HUES6 (cell line): ENCODE results near the gene RSPH3.
"Not testable (repeated sequence)": the region's sequence is repeated elsewhere in the genome, so short reads cannot be mapped to it uniquely, and the experiment has no call there.

Experiments
- H3K27ac ChIP-seq: 2 replicates; pipeline ENCODE4 v1.7.0; 2013; ENCODE audit warnings: low read depth, mild to moderate bottlenecking, low read length, inconsistent platforms
- H3K27me3 ChIP-seq: 2 replicates; pipeline ENCODE4 v1.6.1; 2013; ENCODE audit warnings: low read length; ENCODE audit not compliant: control insufficient read depth, insufficient read depth
- H3K36me3 ChIP-seq: 2 replicates; pipeline ENCODE4 v1.6.1; 2013; ENCODE audit warnings: low read length; ENCODE audit not compliant: control insufficient read depth, insufficient read depth
- H3K4me1 ChIP-seq: 2 replicates; pipeline ENCODE4 v1.6.1; 2013; ENCODE audit warnings: low read length; ENCODE audit not compliant: control insufficient read depth, insufficient read depth
- H3K4me3 ChIP-seq: 2 replicates; pipeline ENCODE4 v1.5.1; 2013; ENCODE audit warnings: low read depth, low read length
- H3K9ac ChIP-seq: one replicate; pipeline ENCODE4 v1.6.1; 2013; ENCODE audit warnings: mild to moderate bottlenecking, low read length
- H3K9me3 ChIP-seq: 2 replicates; pipeline ENCODE4 v1.6.1; 2013; ENCODE audit warnings: low read depth, low read length; ENCODE audit not compliant: control insufficient read depth, insufficient read depth

The RSPH3 gene

GRCh38 chr6:159002432-159003155 lies 2.6 kb upstream of the RSPH3 start:
- no peak overlapping the region for H3K4me3 ChIP-seq
- no peaks in the 10 kb centered on the region for H3K9me3 ChIP-seq
- H3K9ac ChIP-seq = no peak overlapping the region
- no peaks in the 10 kb centered on the region for H3K36me3 ChIP-seq
- peaks cover 15% of the 10 kb centered on the region for H3K4me1 ChIP-seq
- H3K27me3 ChIP-seq = no peaks in the 10 kb centered on the region
- no peak overlapping the region for H3K27ac ChIP-seq

GRCh38 chr6:158999154-158999665 lies 792 bp downstream of the RSPH3 start:
- H3K36me3 ChIP-seq = no peaks in the 10 kb centered on the region
- peaks cover 15% of the 10 kb centered on the region for H3K4me1 ChIP-seq
- no peak overlapping the region for H3K27ac ChIP-seq
- no peaks in the 10 kb centered on the region for H3K9me3 ChIP-seq
- H3K9ac ChIP-seq = peak overlapping the region; percentile 60
- H3K4me3 ChIP-seq = peak overlapping the region; percentile 91
- H3K27me3 ChIP-seq = no peaks in the 10 kb centered on the region

GRCh38 chr6:158996856-158997255 lies 3.1 kb downstream of the RSPH3 start:
- no peaks in the 10 kb centered on the region; the same call in 1 of the 2 replicates for H3K9me3 ChIP-seq
- H3K27me3 ChIP-seq = no peaks in the 10 kb centered on the region
- peaks cover 8% of the 10 kb centered on the region for H3K4me1 ChIP-seq
- H3K27ac ChIP-seq = no peak overlapping the region
- no peak overlapping the region for H3K4me3 ChIP-seq
- H3K9ac ChIP-seq = no peak overlapping the region
- no peaks in the 10 kb centered on the region; the same call in 1 of the 2 replicates for H3K36me3 ChIP-seq

- H3K36me3 ChIP-seq = no peaks in the 10 kb centered on the region; the same call in 1 of the 2 replicates
- H3K4me3 ChIP-seq = no peak overlapping the region
- H3K27me3 ChIP-seq = no peaks in the 10 kb centered on the region
- H3K4me1 ChIP-seq = no peaks in the 10 kb centered on the region
- no peaks in the 10 kb centered on the region; the same call in 1 of the 2 replicates for H3K9me3 ChIP-seq
- no peak overlapping the region for H3K9ac ChIP-seq
- H3K27ac ChIP-seq = no peak overlapping the region
Measured at GRCh38 chr6:158993639-158994038, 6.4 kb downstream of the RSPH3 start.

- Histone ChIP-seq H3K36me3 (no peaks in the 10 kb centered on the region; the same call in 1 of the 2 replicates), H3K4me3 (no peak overlapping the region), H3K9me3 (no peaks in the 10 kb centered on the region; the same call in 1 of the 2 replicates), H3K27me3 (no peaks in the 10 kb centered on the region), H3K27ac (no peak overlapping the region), H3K4me1 (no peaks in the 10 kb centered on the region), H3K9ac (no peak overlapping the region)
Measured at GRCh38 chr6:158991017-158991723, 8.8 kb downstream of the RSPH3 start.

- H3K4me1 ChIP-seq, H3K9ac ChIP-seq, H3K27ac ChIP-seq, H3K4me3 ChIP-seq, H3K27me3 ChIP-seq, H3K9me3 ChIP-seq, H3K36me3 ChIP-seq: not testable (repeated sequence)
Measured at GRCh38 chr6:158989711-158990110, 10.3 kb downstream of the RSPH3 start.

- H3K4me3 ChIP-seq = no peak overlapping the region
- no peaks in the 10 kb centered on the region; the same call in 1 of the 2 replicates for H3K36me3 ChIP-seq
- no peaks in the 10 kb centered on the region for H3K27me3 ChIP-seq
- H3K4me1 ChIP-seq = no peaks in the 10 kb centered on the region
- no peak overlapping the region for H3K27ac ChIP-seq
- no peaks in the 10 kb centered on the region; the same call in 1 of the 2 replicates for H3K9me3 ChIP-seq
- H3K9ac ChIP-seq = no peak overlapping the region
Measured at GRCh38 chr6:158988477-158988876, 11.5 kb downstream of the RSPH3 start.

- Histone ChIP-seq H3K27ac (no peak overlapping the region), H3K4me1 (no peaks in the 10 kb centered on the region)
Measured at GRCh38 chr6:158987657-158988056, 12.3 kb downstream of the RSPH3 start.

GRCh38 chr6:158978757-158979156 lies 21.2 kb downstream of the RSPH3 start:
- H3K9me3 ChIP-seq = no peaks in the 10 kb centered on the region

More at GRCh38 chr6:158987657-158988056, 12.3 kb downstream of the RSPH3 start:
- no peak overlapping the region for H3K9ac ChIP-seq
- H3K27me3 ChIP-seq = no peaks in the 10 kb centered on the region
- H3K9me3 ChIP-seq = no peaks in the 10 kb centered on the region; the same call in 1 of the 2 replicates
- H3K36me3 ChIP-seq = no peaks in the 10 kb centered on the region; the same call in 1 of the 2 replicates
- no peak overlapping the region for H3K4me3 ChIP-seq

GRCh38 chr6:158977382-158977781 lies 22.6 kb downstream of the RSPH3 start:
- H3K9ac ChIP-seq = no peak overlapping the region
- no peak overlapping the region for H3K27ac ChIP-seq
- no peaks in the 10 kb centered on the region for H3K4me1 ChIP-seq
- no peaks in the 10 kb centered on the region for H3K9me3 ChIP-seq
- no peaks in the 10 kb centered on the region for H3K27me3 ChIP-seq
- no peaks in the 10 kb centered on the region for H3K36me3 ChIP-seq
- no peak overlapping the region for H3K4me3 ChIP-seq

More at GRCh38 chr6:158978757-158979156, 21.2 kb downstream of the RSPH3 start:
- no peak overlapping the region for H3K27ac ChIP-seq
- H3K36me3 ChIP-seq = no peaks in the 10 kb centered on the region
- no peak overlapping the region for H3K4me3 ChIP-seq
- H3K9ac ChIP-seq = no peak overlapping the region
- no peaks in the 10 kb centered on the region for H3K27me3 ChIP-seq
- H3K4me1 ChIP-seq = no peaks in the 10 kb centered on the region
